ENCODE data around the gene UNC119B. TPM values are rescaled to one million over a fixed set of nuclear protein-coding genes. Genes with fewer than 3 reads are reported as not detected.

UNC119B gene
- total and polyA plus RNA-seq, 2 of the 4 experiments (the other 2 are of a cell fraction): 8.4 to 21.6 TPM

GRCh38 chr12:120719496-120720233, 9.4 kb downstream of the UNC119B start:
- in situ Hi-C loops (cut with MboI; ENCODE audit: low sequenced_read_pairs): no loop called here
- H3K36me3 ChIP-seq (ENCODE audit: control insufficient read depth, insufficient read depth, low read length): peaks cover 44% of the 10 kb centered on the region
- POLR2A ChIA-PET (ENCODE audit: unreplicated experiment): no interaction called here

More at GRCh38 chr12:120719496-120720233, 9.4 kb downstream of the UNC119B start:
- H4K20me1 ChIP-seq (ENCODE audit: insufficient read depth, low read length): no peaks in the 10 kb centered on the region
- no peak overlapping the region for H3K56ac ChIP-seq (ENCODE audit: extremely low read depth, insufficient read depth, low read length)
- no peak overlapping the region for H2BK120ac ChIP-seq (ENCODE audit: low read depth, low read length)
- H3K27me3 ChIP-seq (ENCODE audit: control insufficient read depth, insufficient read depth, low read length): no peaks in the 10 kb centered on the region
- H3K9ac ChIP-seq (ENCODE audit: low read depth, low read length): no peak overlapping the region
- H2BK20ac ChIP-seq (ENCODE audit: low read depth, low read length): no peak overlapping the region
- no peak overlapping the region for H4K5ac ChIP-seq (ENCODE audit: low read depth, low read length)
- H4K91ac ChIP-seq (ENCODE audit: insufficient read depth, low read depth, low read length): no peak overlapping the region
- no peak overlapping the region for H3K4me2 ChIP-seq (ENCODE audit: low read depth, low read length)
- no peak overlapping the region for H3K23ac ChIP-seq (ENCODE audit: low read depth, low read length)
- ATAC-seq (ENCODE audit: low read depth) (no peak), DNase-seq (peak; percentile 26)
- H2BK15ac ChIP-seq (ENCODE audit: low read depth, low read length): no peak overlapping the region
- CTCF ChIA-PET: interaction anchor here (0.5 kb wide), 1 partner anchor 172 kb away, joined by 4 read pairs; no protein-coding TSS in a partner anchor
- peaks cover 18 to 34% of the 10 kb centered on the region in 2 experiments; a peak in 3 of 4 replicates for H3K79me1 ChIP-seq (ENCODE audit: low read depth in 1 of 2, low read length in 2 of 2)
- no peak overlapping the region for H3K27ac ChIP-seq (ENCODE audit: insufficient read depth, low read length)
- no peaks in the 10 kb centered on the region for H3K9me3 ChIP-seq (ENCODE audit: control insufficient read depth, insufficient read depth, low read length)
- peaks cover 11% of the 10 kb centered on the region; the same call in 1 of the 2 replicates for H3K4me1 ChIP-seq (ENCODE audit: control insufficient read depth, insufficient read depth, low read length)
- H2BK5ac ChIP-seq (ENCODE audit: low read depth, low read length, poor library complexity, severe bottlenecking): no peak overlapping the region
- intact Hi-C loops (cut with micrococcal nuclease) (no loop called here), dilution Hi-C loops (cut with HindIII; ENCODE audit: low sequenced_read_pairs, unreplicated experiment) (no loop called here)
- no peak overlapping the region for H3K18ac ChIP-seq (ENCODE audit: low read depth, low read length)
- H4K8ac ChIP-seq (ENCODE audit: low read depth in 2 of 2, low read length in 2 of 2): no peak overlapping the region
- H3K9me1 ChIP-seq (ENCODE audit: insufficient read depth, low read length): peaks cover 11% of the 10 kb centered on the region
- no peak overlapping the region for H2AK9ac ChIP-seq (replicated peaks; ENCODE audit: low read depth, low read length, poor library complexity)
- 100% methylated on average over 3 of the region's 11 CpGs; no CpG with 5 or more reads in 1 of the 2 experiments for whole genome bisulfite sequencing, 2 experiments (ENCODE audit: extremely low coverage in 2 of 2, insufficient read length in 1 of 2)
- no peak overlapping the region for H3K4ac ChIP-seq (ENCODE audit: low read depth, low read length)
- BruUV-seq (replicated peaks): no TSS peak
- H3K4me3 ChIP-seq (ENCODE audit: insufficient read depth, low read depth, low read length): no peak overlapping the region
- TF ChIP-seq BHLHE40 (IDR thresholded peaks at IDR 0.05; ENCODE audit: low read depth, low read length) (no peak), USF2 (IDR thresholded peaks at IDR 0.05; ENCODE audit: low read depth, low read length) (no peak)
- H2AK5ac ChIP-seq (ENCODE audit: low read depth, low read length): no peak overlapping the region
- no peak overlapping the region for H3K14ac ChIP-seq (replicated peaks; ENCODE audit: low read depth, low read length)
- no peak overlapping the region for H2AFZ ChIP-seq (replicated peaks; ENCODE audit: low read length, poor library complexity)

Data from IMR-90 (cell line).